Testis (tissue), 2 donors: ENCODE measurements around the gene SSR1.
"Not testable (repeated sequence)": the region's sequence is repeated elsewhere in the genome, so short reads cannot be mapped to it uniquely, and the experiment has no call there.

Experiments used
- POLR2A ChIP-seq: fragments of 450-650 bp; IDR thresholded peaks from one replicate; pipeline ENCODE4 v1.6.1; 2017; ENCODE audit warnings: antibody characterized with exemption, mild to moderate bottlenecking, moderate library complexity
- TF ChIP-seq, protein P1 (sequence below), 3 experiments: fragments of 450-650 bp in 2 of 3; fragments of 200-600 bp in 1 of 3; sonication (generic) in 1 of 3; IDR thresholded peaks; one replicate each; pipeline ENCODE4 v1.5.1; 2016 to 2019; ENCODE audit warnings: antibody characterized with exemption in 3 of 3, mild to moderate bottlenecking in 2 of 3, moderate library complexity in 1 of 3

DNA sequence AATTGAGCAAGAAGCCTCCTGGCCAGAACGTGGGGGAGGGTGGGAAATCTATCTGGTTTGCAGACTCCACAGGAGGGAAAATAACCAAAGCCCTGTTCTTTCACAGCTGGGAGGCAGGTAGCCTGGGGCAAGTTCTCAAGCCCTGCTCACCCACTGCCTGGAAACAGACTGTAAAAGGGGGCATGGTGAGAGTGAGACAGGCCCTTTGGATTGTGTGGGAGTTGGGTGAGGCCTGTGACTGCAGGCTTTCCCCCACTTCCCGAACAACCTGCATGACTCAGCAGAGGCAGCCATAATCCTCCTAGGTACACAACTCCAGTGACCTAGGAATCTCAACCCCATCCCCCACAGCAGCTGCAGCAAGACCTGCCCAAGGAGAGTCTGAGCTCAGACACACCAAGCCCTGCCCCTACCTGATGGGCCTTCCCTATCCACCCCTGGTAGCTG, 34.6 kb upstream of the SSR1 start:
- TF ChIP-seq, protein P1, sequence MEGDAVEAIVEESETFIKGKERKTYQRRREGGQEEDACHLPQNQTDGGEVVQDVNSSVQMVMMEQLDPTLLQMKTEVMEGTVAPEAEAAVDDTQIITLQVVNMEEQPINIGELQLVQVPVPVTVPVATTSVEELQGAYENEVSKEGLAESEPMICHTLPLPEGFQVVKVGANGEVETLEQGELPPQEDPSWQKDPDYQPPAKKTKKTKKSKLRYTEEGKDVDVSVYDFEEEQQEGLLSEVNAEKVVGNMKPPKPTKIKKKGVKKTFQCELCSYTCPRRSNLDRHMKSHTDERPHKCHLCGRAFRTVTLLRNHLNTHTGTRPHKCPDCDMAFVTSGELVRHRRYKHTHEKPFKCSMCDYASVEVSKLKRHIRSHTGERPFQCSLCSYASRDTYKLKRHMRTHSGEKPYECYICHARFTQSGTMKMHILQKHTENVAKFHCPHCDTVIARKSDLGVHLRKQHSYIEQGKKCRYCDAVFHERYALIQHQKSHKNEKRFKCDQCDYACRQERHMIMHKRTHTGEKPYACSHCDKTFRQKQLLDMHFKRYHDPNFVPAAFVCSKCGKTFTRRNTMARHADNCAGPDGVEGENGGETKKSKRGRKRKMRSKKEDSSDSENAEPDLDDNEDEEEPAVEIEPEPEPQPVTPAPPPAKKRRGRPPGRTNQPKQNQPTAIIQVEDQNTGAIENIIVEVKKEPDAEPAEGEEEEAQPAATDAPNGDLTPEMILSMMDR (IDR thresholded peaks at IDR 0.05), result not testable (repeated sequence)
- not testable (repeated sequence) for TF ChIP-seq POLR2A
